ENCODE results near the gene CAPS. TPM values are rescaled to one million over a fixed set of nuclear protein-coding genes. Genes with fewer than 3 reads are reported as not detected.

CAPS gene
- total RNA-seq, 1 experiment from 2014 or later: 5.3 TPM

- TF ChIP-seq AFF4 (CRISPR knock-in tag; IDR thresholded peaks at IDR 0.05; ENCODE audit: borderline replicate concordance) (no peak), MLX (CRISPR knock-in tag; IDR thresholded peaks at IDR 0.05) (no peak), ZBTB21 (CRISPR knock-in tag; IDR thresholded peaks at IDR 0.05; ENCODE audit: borderline replicate concordance) (no peak), ZSCAN18 (CRISPR knock-in tag; IDR thresholded peaks at IDR 0.05) (no peak), SP1 (CRISPR knock-in tag; conservative IDR thresholded peaks at IDR 0.05) (no peak), E2F1 (CRISPR knock-in tag; IDR thresholded peaks at IDR 0.05) (no peak), ETV6 (CRISPR knock-in tag; IDR thresholded peaks at IDR 0.05) (no peak), JUN (CRISPR knock-in tag; IDR thresholded peaks at IDR 0.05) (no peak), FOXK1 (CRISPR knock-in tag; IDR thresholded peaks at IDR 0.05) (no peak), NR2C2 (CRISPR knock-in tag; IDR thresholded peaks at IDR 0.05) (no peak), CDX4 (CRISPR knock-in tag; IDR thresholded peaks at IDR 0.05; ENCODE audit: borderline replicate concordance) (no peak)
Measured at GRCh38 chr19:5923356-5923755, 9.3 kb downstream of the CAPS start (continued).

- peaks cover 46% of the 10 kb centered on the region for H3K36me3 Mint-ChIP-seq
- TF ChIP-seq CREM (CRISPR knock-in tag; IDR thresholded peaks at IDR 0.05) (no peak), SMAD4 (CRISPR knock-in tag; IDR thresholded peaks at IDR 0.05) (no peak), ZNF512 (CRISPR knock-in tag; IDR thresholded peaks at IDR 0.05; ENCODE audit: borderline replicate concordance) (no peak), ZNF121 (CRISPR knock-in tag; IDR thresholded peaks at IDR 0.05) (no peak), ZNF425 (CRISPR knock-in tag; conservative IDR thresholded peaks at IDR 0.05) (no peak)
- no peak for ATAC-seq
- H3K4me1 Mint-ChIP-seq: no peaks in the 10 kb centered on the region
- H3K9me3 Mint-ChIP-seq: no peaks in the 10 kb centered on the region
- no peaks in the 10 kb centered on the region for H3K27me3 Mint-ChIP-seq (ENCODE audit: low read depth)
- no peak overlapping the region for H3K27ac Mint-ChIP-seq
- DNase-seq (ENCODE audit: low spot score): no peak
- POLR2A ChIA-PET: no interaction called here
- CTCF ChIA-PET: interaction anchor here (0.9 kb wide), 1 partner anchor 17 kb away, joined by 3 read pairs; no protein-coding TSS in a partner anchor
- no peak overlapping the region for H3K4me3 Mint-ChIP-seq
Measured at GRCh38 chr19:5925830-5926427, 11.9 kb downstream of the CAPS start.
